WERI-Rb-1 (cell line): ENCODE measurements around the gene CD2AP.

Experiments
- DNase-seq: peaks from one replicate; pipeline ENCODE4 v3.0.0-alpha.2; 2020
- H3K27ac ChIP-seq: fragments of 250-450 bp; sonication (Bioruptor Pico); 2 replicates; pipeline ENCODE4 v1.5.1; 2020; ENCODE audit warnings: mild to moderate bottlenecking, moderate library complexity
- H3K27me3 ChIP-seq: fragments of 250-450 bp; sonication (Bioruptor Pico); 2 replicates; pipeline ENCODE4 v1.5.1; 2021; ENCODE audit warnings: mild to moderate bottlenecking, low read depth, moderate library complexity; ENCODE audit not compliant: insufficient read depth, severe bottlenecking
- H3K36me3 ChIP-seq: fragments of 250-450 bp; sonication (Bioruptor Pico); 2 replicates; pipeline ENCODE4 v1.5.1; 2020; ENCODE audit warnings: mild to moderate bottlenecking, moderate library complexity
- H3K4me3 ChIP-seq: 2 replicates; pipeline ENCODE4 v1.5.1; 2011; ENCODE audit warnings: low read depth, mild to moderate bottlenecking, control low read depth, low read length
- H3K9me3 ChIP-seq: fragments of 250-450 bp; sonication (Bioruptor Pico); 2 replicates; pipeline ENCODE4 v1.5.1; 2021; ENCODE audit warnings: mild to moderate bottlenecking, moderate library complexity; ENCODE audit not compliant: severe bottlenecking
- CTCF ChIP-seq: IDR thresholded peaks from 2 replicates; pipeline ENCODE4 v1.5.1; 2011; ENCODE audit warnings: low read depth, mild to moderate bottlenecking, control low read depth, inconsistent platforms, low read length

CD2AP gene

GRCh38 chr6:47455533-47456209 lies 21.9 kb upstream of the CD2AP start:
- no peak for DNase-seq

GRCh38 chr6:47456536-47456975 lies 21.0 kb upstream of the CD2AP start:
- no peak overlapping the region for H3K27ac ChIP-seq
- TF ChIP-seq CTCF = no peak
- H3K27me3 ChIP-seq = no peaks in the 10 kb centered on the region
- no peak overlapping the region for H3K4me3 ChIP-seq
- no peaks in the 10 kb centered on the region for H3K9me3 ChIP-seq
- H3K36me3 ChIP-seq = no peaks in the 10 kb centered on the region
- no peak for DNase-seq

More at GRCh38 chr6:47455533-47456209, 21.9 kb upstream of the CD2AP start:
- Histone ChIP-seq H3K36me3 (no peaks in the 10 kb centered on the region), H3K9me3 (no peaks in the 10 kb centered on the region), H3K4me3 (no peak overlapping the region), H3K27me3 (no peaks in the 10 kb centered on the region), H3K27ac (no peak overlapping the region)
- no peak for TF ChIP-seq CTCF

GRCh38 chr6:47457370-47457769 lies 20.2 kb upstream of the CD2AP start:
- Histone ChIP-seq H3K4me3 (no peak overlapping the region), H3K9me3 (no peaks in the 10 kb centered on the region), H3K36me3 (no peaks in the 10 kb centered on the region), H3K27me3 (no peaks in the 10 kb centered on the region), H3K27ac (no peak overlapping the region)
- no peak for DNase-seq
- no peak for TF ChIP-seq CTCF

GRCh38 chr6:47464052-47464451 lies 13.5 kb upstream of the CD2AP start:
- no peaks in the 10 kb centered on the region for H3K27me3 ChIP-seq
- TF ChIP-seq CTCF = no peak
- DNase-seq = no peak
- H3K27ac ChIP-seq = no peak overlapping the region
- H3K36me3 ChIP-seq = no peaks in the 10 kb centered on the region
- H3K9me3 ChIP-seq = peaks cover 4% of the 10 kb centered on the region
- H3K4me3 ChIP-seq = no peak overlapping the region

GRCh38 chr6:47465117-47465516 lies 12.5 kb upstream of the CD2AP start:
- Histone ChIP-seq H3K27ac (no peak overlapping the region), H3K9me3 (peaks cover 4% of the 10 kb centered on the region), H3K27me3 (no peaks in the 10 kb centered on the region), H3K36me3 (no peaks in the 10 kb centered on the region), H3K4me3 (no peak overlapping the region)
- no peak for DNase-seq
- no peak for TF ChIP-seq CTCF

- H3K27me3 ChIP-seq = no peaks in the 10 kb centered on the region
- no peak for DNase-seq
- H3K4me3 ChIP-seq = no peak overlapping the region
- H3K27ac ChIP-seq = no peak overlapping the region
- H3K9me3 ChIP-seq = no peaks in the 10 kb centered on the region
- TF ChIP-seq CTCF = no peak
- no peaks in the 10 kb centered on the region for H3K36me3 ChIP-seq
Observed at GRCh38 chr6:47471911-47472310, 5.7 kb upstream of the CD2AP start.
